GM12872 (cell line): ENCODE measurements around the gene UNK.

ENCODE experiments used
- CTCF ChIP-seq: IDR thresholded peaks from 3 replicates; pipeline ENCODE4 v1.5.1; 2011; ENCODE audit warnings: low read depth, mild to moderate bottlenecking, low read length, moderate library complexity; ENCODE audit not compliant: insufficient read depth

UNK gene

GRCh38 chr17:75828741-75829140 is 44.1 kb downstream of the UNK start:
- no peak for TF ChIP-seq CTCF

GRCh38 chr17:75829747-75830146 is 45.1 kb downstream of the UNK start:
- no peak for TF ChIP-seq CTCF

GRCh38 chr17:75830164-75831031 is 45.8 kb downstream of the UNK start:
- TF ChIP-seq CTCF, result peak; percentile 75

- no peak for TF ChIP-seq CTCF
These were observed 46.5 kb downstream of the UNK start for GRCh38 chr17:75831032-75831571.

GRCh38 chr17:75832164-75832651 is 47.6 kb downstream of the UNK start:
- TF ChIP-seq CTCF, result no peak

GRCh38 chr17:75832652-75833400 is 48.2 kb downstream of the UNK start:
- TF ChIP-seq CTCF, result no peak

- TF ChIP-seq CTCF, result no peak
These were observed 49.8 kb downstream of the UNK start for GRCh38 chr17:75834279-75834920.
